Colon (tissue), 2 donors: ENCODE data around the gene DENND4B.

Experiments used
- FAIRE-seq: peaks from 2 replicates; lab custom pipeline; 2012; peaks lifted over from hg19 to GRCh38; lab: Jason Lieb, UNC
- donor health status: control.
- donor health status: control.

The DENND4B gene

DNA sequence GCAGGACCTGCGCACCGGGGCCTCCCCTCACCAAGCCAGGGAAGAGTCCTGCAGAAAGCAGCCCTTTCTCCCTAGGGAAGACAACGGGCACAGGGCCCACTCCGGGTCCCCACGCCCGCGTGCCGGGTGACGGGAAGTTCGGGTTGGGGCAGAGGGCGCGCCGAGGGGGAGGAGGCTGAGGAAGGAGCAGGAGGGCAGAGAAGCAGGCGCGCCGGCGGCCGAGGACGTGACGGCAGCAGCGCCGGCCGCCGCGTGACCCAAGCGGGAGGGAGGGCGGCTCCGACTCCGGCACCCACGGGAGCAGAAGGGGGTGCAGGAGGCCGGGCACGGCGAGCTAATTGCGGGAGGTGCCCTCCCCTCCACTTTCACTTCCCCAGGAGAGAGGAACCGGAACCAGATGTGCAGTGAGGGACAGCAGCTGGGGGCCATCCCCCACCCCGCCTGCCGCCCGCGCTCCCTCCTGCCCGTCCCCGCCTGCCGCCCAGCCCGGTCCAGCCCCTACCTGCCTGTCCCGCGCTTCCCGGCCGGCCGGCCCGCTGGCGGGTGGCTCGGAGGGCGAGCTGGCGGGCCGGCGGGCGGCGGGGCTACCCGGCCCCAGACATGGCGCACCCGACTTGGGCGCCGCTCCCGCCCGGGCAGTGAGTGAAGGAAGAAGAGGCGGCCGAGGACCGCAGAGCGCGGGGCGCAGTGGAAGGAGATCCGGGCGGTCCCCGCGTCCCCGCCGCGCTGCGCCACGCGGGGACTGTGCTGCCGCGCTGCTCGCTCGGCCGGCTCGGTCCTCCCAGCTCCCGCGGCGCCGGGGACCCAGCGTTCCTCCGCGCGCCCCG lies 510 bp downstream of the DENND4B start:
- no peak for FAIRE-seq

DNA sequence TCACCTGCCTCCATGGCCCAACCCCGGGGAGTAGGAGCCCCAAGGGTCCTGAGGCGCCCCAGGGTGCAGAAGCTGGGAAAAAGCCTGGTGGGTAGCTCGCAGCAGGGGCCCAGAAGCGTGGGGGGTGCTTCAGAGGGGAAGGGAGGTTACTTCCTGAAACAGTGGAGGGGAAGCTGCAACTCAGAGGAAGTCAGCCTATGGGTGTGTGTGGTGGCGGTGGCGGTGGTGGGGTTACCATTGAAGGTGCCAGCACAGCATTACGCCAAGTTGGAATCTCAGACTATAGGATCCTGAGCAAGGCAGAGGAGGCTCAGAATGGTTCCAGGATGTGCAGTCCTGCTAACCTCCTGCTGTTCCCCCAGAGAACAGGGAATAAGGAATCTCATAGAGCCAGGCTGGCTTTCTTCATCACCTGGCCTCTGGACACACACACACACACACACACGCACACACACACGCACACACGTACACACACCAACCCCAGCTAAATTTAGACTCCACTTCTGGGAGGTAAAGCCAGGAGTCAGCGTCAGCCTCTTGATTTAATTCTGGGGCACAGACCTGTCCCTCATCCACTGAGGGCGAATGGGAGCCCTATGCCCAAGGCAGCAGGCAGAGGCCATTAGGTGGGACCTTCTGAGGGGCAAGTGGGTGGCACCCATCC lies 1.3 kb downstream of the DENND4B start:
- no peak for FAIRE-seq

DNA sequence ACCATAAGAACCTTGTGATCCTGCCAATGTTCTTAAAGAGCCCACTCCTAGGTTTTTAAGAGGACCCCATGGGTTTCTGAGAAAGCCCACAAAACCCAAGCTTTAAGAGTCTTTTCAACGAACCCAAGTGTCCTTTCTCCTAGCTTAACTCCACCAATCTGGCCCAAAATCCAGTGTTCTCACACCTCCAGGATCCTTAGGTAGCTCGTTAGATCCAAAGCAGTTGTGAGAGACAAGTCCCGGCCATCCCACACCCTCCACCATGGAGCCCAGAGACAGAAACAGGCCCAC lies 1.7 kb downstream of the DENND4B start:
- FAIRE-seq = no peak

DNA sequence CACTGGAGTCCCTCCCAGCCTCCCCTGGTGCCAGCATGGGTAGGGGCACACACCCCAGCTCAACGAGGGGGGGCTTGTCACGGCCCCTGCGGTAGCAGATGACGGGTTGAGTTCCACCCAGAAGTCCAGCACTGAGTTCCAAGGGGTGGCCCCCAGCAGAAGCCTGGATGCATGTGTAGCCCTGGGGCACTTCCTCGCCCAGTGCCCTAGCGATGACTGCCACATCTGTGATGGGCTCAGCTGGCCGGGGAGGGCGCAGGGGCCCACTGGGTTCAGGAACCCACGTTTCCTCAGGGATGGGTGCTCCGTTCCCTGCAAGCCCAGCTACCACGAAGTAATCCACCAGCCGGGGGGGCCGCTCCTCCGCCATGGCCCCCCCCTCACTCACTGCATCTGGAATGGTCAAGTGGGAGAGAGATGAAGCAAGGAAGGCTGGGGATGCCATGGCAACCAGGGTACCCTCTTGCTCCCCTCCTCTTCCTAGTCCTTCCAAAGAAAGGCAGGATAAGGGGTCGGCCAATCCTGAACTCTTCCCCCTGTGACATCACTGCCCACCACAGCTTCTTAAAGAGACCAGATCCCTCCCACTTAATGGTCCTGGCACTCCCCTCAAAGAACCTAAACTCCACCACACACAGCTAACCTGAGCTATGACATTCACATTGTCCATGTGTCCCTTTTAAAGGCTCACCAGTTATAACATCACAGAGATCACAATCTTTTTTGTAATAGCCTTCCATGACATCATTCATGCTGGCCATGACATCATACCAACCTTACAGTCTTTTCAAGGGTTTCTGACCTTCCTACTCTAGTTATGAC lies 2.3 kb downstream of the DENND4B start:
- no peak for FAIRE-seq

DNA sequence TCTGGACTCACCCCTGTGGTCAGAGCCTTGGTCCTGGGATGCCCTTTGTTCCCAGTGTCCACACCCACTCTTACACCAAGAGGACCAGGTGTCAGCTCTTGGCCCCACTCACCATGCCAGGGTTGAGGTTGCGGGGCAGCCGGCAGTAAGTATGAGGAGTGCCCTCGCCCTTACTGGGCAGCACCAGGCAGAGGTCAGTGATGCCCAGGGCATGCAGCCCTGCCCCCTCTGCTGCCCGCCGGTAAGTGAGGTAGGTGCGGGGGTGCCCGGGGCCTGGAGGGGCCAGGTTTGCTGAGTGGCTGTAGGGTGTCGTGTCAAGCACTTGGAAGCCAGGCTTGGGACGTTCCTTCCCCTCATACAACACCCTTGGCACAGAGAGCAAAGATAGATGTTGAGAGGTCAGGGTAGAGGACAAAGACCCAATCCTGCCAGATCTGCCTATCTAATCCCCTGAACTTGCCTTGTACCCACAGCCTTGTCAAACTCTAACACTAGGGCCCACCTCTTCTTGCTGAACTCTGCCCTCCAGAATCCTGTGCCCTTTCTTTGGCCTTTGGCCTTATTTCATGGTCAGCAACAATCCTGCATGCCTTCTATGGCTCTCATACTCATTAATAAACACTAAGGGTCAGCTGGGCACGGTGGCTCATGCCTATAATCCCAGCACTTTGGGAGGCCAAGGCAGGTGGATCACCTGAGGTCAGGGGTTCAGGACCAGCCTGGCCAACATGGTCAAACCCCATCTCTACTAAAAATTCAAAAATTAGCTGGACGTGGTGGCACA lies 3.6 kb downstream of the DENND4B start:
- no peak for FAIRE-seq

DNA sequence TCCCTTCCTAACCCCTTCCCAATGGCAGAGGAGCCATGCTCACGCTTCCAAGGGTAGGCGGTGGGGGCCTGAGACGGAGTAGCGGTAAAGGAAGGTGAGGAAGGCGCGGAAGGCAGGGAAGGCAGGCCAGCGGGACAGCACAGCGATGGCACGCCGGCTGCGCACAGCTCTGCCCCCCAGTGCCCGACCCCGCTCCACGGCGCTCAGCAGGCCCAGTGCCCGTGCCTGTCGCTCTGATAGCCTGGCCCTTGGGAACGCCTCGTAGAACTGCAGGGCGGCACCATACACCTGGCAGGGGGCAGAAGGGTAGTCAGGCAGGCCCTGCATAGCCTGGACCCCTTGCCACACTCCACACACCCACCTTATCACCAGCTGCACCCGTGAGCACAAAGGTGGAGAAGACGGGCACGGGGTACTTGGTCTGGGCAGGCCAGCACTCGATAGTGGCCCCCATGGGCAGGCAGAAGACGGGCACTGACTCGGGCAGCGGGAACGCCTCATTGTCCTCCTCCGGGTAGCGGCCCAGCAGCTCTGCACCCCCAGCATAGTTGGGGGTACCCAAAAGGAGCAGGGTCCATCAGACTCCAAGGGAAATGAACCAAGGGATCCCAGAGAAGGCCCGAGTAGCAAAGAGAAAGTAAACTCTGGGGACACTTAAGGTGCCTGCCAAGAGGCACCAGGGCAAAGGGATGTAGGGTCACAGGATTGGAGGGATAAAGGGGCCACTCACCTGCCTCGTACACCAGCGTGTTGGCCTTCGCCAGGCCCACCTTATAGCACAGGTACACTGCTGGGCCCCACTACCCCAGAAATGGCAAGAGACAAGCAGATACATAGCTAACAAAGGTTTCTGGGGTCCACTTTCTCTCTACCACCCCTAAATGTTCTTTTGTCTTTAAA lies 4.4 kb downstream of the DENND4B start:
- FAIRE-seq = no peak

DNA sequence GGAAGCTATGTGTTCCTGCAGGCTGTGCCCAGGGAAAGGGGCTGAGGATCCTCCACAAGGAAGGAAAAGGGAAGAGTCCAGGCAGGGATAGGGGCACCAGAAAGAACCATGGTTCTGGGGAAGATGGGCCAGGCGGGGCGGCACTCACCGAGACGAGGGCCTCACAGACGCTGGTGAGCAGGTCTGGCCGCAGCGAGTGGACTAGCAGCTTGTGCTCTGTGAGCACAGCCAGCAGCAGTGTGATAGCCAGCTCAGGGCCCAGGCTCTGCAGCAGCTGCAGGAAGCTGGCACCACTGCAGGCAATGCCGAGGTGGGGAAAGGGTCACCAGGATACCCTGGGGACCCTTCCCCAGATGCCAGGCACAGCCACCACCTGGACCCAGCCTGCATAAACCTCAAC lies 5.8 kb downstream of the DENND4B start:
- no peak for FAIRE-seq

DNA sequence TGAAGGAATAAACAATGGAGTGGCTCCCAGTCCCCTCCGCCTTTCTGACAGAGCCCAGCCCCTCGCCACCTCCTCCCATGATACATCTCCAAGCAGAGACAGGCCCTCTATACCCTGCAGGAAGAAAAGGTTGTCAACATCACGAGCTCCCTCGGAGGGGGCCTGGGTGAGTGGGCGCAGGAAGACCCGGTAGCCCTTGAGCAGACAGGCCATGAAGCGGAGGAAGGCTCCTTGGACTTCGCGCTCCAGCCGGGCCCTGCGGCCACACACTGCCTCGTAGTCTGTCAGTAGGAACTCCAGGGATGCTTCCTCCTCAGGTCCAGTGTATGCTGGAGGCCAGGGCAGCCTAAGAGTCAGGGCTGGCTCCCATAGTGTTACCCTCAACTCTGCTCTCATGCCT lies 7.0 kb downstream of the DENND4B start:
- no peak for FAIRE-seq

DNA sequence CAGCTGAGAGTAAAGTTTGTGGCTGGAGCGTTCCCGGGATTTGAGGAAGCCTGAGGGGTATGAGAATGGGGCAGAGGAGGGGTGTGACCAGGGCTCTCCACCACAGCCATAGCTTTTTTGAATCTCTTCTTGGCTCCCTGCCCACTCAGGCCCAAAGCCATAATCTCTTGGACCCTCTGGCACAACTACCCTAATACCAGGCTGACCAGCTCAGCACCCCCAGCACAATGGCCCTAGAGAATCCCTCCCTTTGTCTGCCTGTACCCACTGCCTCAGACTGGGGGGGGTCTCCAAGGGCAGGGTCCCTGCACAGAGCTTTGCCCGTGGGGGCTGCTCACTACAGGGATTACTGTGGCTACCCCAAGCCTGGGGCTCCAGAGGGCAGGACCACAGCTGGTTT lies 7.5 kb downstream of the DENND4B start:
- FAIRE-seq = no peak

DNA sequence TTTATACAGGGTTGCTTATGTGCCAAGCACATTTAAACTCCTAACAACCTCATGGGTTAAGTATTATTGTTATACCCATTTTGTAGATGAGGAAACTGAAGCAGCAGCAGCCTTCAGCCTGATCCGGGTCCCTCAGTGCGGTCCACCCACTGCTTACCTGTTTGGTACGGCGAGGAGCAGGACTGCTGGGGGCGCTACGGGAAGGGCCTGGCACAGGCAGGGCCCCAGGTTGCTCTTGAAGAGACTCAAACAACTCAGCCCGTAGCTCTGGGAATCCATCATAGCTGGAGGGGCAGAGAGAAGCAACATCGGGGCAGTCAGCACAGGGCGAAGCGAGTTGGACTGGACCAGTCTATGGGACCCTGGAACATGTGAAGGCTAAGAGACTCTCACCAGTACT lies 9.2 kb downstream of the DENND4B start:
- no peak for FAIRE-seq

DNA sequence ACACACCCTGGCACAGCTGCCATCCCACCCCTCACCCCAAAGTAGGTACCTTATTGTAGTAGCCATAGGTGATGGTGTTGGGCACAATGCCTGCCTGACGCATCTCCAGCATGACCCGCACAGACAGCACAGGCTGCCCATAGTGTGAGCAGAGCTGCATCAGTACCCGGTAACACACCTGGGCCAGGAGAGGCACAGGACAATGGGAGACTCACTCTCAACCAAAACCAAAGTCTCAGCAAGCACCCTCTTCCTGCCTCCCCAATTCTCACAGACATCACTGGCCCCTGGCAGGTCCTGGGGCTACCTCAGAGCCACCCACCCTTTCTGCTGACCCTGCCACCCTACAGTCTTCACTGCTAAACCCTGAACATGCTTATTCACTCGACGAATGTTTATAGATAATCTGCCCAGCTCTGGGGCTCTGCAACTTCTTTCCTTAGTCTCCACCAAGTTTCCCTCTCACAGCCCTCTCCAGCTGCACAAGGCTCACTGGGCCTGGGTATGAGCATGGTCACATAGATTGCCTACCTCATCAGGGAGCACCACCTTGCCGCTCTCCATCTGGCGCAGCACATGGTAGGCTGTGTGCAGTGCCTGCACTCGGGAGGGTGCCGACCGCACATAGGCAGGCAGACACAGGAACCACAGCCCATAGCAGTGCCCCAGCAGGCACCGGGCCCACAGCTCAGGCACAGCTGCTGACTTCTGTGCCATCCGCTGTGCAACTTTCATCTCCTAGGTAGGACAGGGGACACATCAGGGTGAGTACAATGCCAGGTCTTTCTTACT lies 10.3 kb downstream of the DENND4B start:
- FAIRE-seq = no peak

DNA sequence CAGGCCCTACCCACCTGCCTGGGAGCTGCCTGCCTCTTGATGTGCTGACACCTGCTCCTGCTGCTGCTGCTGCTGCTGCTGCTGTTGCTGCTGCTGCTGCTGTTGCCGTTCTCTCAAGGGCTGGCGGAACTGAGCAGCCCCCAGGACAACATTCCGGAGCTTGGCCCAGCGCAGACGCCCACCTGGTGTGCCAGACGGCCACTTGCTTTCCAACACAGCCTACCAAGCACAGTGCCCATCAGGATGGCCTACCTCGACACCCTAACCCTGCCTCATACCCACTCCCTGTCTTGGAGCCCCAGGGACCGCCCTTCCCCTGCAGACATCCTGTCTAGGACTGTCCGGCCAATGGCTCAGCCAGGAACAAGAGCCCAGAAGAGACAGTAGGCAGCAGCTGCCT lies 11.8 kb downstream of the DENND4B start:
- FAIRE-seq = no peak

DNA sequence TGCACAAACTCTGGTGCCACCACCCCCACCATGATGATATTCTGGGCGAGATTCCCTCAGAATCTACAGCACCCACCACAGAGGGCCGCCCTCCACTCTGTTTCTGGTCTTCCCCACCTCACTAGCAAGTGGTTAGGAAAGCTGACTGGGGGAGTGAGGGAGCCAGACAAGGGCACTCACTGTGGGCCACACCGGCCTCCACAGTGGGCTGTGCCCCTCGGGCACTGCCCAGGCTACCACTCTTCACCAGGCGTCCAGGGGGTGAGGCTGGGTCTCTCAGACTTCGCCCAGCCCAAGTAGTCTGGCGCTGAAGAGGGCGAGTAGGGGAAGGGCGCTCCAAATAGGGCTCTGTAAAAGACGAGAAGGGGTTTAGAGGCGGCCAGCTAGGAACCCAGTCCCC lies 12.6 kb downstream of the DENND4B start:
- FAIRE-seq = no peak

DNA sequence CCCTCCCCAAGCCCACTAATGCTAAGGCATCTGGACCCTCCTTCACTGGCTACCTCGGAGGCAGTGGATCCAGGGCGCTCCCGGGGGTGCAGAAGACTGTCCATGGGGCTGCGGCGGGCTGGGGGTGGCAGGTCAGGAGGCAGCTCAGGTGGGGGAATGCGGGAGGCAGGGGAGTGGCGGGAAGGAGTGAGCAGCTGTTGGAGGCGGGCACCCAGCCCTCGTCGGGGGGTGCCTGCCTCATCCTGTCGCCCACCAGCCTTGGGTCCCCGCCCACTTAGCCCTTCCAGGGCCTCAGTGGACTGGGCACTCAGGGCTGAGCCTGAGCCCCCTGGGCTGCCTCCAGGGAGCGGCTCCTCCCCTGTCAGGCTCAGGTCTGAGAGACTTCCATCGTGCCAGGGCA lies 13.1 kb downstream of the DENND4B start:
- no peak for FAIRE-seq

DNA sequence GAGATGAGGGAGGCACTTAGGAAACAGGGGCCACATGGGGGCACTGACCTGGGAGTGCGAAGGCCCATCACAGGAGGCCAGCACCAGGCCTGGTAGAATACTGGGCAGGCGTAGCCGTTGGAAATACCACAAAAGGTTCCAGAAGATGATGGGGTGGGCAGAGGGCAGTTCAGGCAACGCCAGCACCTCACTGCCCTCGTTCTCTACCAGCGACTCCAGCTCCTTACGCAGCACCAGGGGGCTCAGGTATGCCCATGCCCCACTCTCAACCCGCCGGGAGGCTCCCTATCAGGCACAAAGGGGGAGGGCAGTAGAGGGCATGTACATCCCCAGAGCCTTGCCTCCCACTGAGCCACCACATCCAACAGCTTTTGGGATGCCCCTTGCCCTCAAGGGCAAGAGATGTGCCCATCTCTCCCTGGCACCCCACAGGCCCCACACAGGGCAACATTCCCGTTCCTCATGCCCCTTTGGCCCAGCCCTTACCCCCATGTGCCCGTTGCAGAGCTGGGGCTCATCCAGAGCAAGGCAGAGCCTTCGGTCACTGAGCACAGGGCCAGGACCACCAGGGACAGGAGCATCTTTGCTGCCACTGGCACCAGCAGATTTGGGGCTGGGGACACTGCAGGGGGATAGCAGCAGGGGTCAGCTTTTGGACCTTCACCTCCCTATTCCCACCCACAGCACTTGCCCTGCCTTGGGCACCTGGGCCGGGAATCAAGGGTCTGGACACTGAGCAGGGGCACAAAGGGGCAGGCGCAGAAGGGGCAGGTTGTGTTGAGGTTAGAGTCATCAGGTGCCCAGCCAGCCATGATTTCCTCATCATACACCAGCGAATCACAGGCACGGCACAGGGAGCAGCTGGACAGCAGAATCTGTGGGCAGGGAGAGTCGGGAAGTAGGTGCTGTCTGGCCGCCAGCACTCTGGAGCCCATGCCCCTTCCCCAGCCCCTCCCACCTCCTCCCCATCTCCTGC lies 14.1 kb downstream of the DENND4B start:
- no peak for FAIRE-seq

DNA sequence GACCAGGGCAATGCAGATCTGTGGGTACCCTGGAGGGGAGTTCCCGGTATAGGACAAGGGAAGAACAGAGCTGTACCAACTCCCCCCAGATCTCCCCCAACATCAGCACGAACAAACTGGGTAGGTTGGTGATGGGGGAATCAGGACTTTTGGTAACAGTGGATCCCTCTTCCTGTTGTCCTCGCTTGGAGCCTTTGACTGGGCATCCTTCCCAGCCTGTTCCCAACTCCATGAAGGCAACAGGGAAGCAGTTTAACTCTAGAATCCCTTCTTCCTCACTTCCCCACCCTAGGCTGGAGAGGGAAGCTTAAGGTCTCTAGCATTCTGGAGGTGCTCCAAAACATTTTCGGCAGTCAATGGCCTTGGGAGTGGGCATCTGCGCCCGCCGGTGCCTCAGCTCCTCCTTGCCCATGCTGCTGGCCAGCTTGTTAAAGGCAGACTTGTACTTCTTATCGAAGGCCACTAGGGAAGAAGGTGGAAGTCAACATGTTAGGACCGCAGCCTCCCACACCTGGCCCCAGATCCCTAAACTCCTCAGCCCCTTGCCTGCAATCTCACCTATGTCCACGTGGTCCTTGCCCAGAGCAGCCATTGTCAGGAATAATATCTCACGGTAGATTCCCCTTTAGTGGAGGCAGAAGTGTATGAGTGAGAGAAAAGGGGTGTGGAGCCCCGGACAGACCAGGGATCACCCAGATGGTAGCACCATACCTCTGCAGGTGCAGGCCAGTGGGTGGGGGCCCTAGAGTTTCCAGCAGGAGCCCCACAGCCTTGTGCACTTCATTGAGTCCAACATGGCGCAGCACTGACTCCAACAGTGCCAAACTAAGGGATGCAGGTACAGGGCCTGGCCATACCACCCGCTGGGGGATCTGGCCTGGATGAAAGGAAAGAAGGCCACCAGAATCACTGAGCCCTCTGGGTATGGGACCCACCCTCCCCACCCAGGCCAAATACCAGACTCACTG lies 16.3 kb downstream of the DENND4B start:
- no peak for FAIRE-seq

DNA sequence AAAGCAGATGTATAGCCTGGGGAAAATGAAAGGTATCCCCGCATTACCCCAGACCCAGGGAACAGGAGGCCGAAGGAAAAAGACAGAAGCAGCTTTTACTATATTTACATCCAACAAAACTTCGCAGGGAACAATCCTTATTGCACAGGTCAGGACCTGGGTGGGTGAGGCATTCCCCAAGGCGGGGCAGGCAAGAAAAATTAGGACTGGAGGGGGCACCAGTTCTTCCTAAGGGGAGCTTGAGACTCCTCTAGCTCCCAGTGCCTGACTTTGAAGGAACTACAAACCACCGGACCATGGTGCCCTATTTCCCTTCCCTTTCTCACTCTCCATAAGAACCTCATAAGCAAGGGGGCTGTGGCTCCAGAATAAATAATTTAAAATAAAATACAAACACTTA lies 17.1 kb downstream of the DENND4B start:
- FAIRE-seq = no peak

DNA sequence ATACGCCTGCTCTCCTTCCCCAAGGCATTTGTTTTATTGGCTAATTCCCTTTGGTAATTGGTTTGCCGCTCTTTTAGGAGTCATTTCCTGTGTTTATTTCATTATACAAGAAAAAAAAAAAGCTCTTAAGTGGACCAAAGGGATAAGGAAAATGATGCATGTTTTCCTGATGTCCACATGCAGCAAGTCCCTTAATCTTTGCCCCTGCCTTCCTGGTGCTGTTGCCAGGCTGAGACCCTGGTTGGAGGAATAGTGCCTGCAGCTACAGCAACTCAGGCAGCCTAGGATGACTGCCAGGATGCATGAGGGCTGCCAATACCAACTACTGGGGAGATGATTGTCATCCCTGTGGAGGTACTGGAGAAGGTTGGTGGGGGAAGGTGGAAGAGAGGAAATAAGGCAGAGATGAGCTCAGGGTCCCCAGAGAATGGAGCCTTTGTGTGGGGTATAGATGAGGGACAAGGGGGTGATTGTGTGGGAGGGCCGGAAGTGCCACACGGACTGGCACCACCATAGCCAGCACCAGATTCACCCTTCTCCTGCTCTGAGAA lies 17.7 kb downstream of the DENND4B start:
- FAIRE-seq = no peak
